ENCODE measurements around the gene JAK3. TPM values are rescaled to one million over a fixed set of nuclear protein-coding genes. Genes with fewer than 3 reads are reported as not detected.

The JAK3 gene
- total and polyA plus RNA-seq, 4 donors, result 0.87 to 7.1 (median 3.0) TPM

DNA sequence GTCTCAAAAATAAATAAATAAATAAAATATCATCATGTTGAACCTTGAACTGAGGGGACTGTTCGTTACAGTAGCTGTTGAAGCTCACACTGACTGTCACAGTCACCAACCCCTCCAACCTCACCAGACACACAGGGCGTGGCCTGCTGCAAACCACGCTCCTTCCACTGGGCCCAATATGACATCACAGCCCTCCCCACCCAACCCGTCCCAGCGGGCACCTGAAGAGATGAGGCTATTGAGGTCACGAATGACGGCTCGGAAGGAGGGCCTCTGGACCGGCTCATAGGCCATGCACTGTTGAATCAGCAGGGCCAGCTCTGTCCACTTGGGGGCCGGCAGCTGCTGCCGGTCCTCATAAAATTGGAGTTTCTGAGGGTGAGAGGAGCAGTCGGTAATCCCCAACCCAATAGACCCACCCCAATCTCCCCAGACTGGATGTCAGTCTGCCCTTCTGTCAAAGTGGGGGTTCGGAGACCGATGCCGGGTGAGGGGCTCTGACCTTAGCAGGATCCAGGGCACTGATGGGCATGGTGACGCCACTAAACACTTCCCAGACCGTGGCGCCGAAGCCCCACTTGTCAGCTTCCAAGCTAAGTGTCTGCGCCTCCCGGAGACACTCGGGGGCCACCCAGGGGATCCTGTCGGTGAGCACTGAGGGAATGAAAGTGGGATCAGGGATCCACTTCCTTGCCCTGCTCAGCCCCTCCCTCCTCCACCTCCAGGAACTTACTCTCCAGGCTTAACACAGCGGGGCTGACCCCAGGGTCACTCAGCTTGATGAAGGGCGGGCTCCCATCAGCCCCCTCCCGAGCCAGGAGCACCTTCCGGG is 13.2 kb downstream of the JAK3 start:
- Histone ChIP-seq H3K27me3 (ENCODE audit: control insufficient read depth in 4 of 4, insufficient read depth in 4 of 4, low read length in 3 of 4) (peaks cover 0 to 4% (median 0%) of the 10 kb centered on the region in 4 donors), H3K9me3 (ENCODE audit: control insufficient read depth in 4 of 4, low read length in 3 of 4) (no peaks in the 10 kb centered on the region), H3K4me1 (ENCODE audit: control insufficient read depth in 4 of 4, insufficient read depth in 4 of 4, low read length in 3 of 4) (peaks cover 0 to 3% (median 0%) of the 10 kb centered on the region in 4 donors), H3K27ac (ENCODE audit: low read depth in 1 of 2, low read length in 2 of 2) (no peak overlapping the region), H3K9ac (ENCODE audit: low read depth in 1 of 2, low read length in 2 of 2) (no peak overlapping the region), H3K36me3 (ENCODE audit: control insufficient read depth in 4 of 4, insufficient read depth in 3 of 4, low read depth in 1 of 4, low read length in 3 of 4) (no peaks in the 10 kb centered on the region), H3K4me3 (ENCODE audit: low read depth in 1 of 3, low read length in 3 of 3) (no peak overlapping the region)
- DNase-seq (ENCODE audit: low spot score), result no peak
- TF ChIP-seq, protein P1, sequence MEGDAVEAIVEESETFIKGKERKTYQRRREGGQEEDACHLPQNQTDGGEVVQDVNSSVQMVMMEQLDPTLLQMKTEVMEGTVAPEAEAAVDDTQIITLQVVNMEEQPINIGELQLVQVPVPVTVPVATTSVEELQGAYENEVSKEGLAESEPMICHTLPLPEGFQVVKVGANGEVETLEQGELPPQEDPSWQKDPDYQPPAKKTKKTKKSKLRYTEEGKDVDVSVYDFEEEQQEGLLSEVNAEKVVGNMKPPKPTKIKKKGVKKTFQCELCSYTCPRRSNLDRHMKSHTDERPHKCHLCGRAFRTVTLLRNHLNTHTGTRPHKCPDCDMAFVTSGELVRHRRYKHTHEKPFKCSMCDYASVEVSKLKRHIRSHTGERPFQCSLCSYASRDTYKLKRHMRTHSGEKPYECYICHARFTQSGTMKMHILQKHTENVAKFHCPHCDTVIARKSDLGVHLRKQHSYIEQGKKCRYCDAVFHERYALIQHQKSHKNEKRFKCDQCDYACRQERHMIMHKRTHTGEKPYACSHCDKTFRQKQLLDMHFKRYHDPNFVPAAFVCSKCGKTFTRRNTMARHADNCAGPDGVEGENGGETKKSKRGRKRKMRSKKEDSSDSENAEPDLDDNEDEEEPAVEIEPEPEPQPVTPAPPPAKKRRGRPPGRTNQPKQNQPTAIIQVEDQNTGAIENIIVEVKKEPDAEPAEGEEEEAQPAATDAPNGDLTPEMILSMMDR (IDR thresholded peaks at IDR 0.05; ENCODE audit: low read depth, low read length, missing input control), result no peak
- TF ChIP-seq TAF1 (conservative IDR thresholded peaks at IDR 0.05) (no peak), HNF4A (conservative IDR thresholded peaks at IDR 0.05) (no peak), HNF4G (IDR thresholded peaks at IDR 0.05) (no peak), EGR1 (IDR thresholded peaks at IDR 0.05; ENCODE audit: low read depth in 2 of 2) (no peak), RXRA (IDR thresholded peaks at IDR 0.05) (no peak), YY1 (IDR thresholded peaks at IDR 0.05) (no peak), SP1 (IDR thresholded peaks at IDR 0.05) (no peak), GABPA (IDR thresholded peaks at IDR 0.05 in 1 of 2, conservative IDR thresholded peaks at IDR 0.05 in 1 of 2) (no peak), FOXA1 (IDR thresholded peaks at IDR 0.05) (no peak), FOXA2 (IDR thresholded peaks at IDR 0.05) (no peak), NR2F2 (IDR thresholded peaks at IDR 0.05) (no peak), RAD21 (IDR thresholded peaks at IDR 0.05) (no peak), JUND (IDR thresholded peaks at IDR 0.05) (no peak)
- TF ChIP-seq, protein P2, sequence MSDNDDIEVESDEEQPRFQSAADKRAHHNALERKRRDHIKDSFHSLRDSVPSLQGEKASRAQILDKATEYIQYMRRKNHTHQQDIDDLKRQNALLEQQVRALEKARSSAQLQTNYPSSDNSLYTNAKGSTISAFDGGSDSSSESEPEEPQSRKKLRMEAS (IDR thresholded peaks at IDR 0.05), result no peak
- TF ChIP-seq, protein P3, sequence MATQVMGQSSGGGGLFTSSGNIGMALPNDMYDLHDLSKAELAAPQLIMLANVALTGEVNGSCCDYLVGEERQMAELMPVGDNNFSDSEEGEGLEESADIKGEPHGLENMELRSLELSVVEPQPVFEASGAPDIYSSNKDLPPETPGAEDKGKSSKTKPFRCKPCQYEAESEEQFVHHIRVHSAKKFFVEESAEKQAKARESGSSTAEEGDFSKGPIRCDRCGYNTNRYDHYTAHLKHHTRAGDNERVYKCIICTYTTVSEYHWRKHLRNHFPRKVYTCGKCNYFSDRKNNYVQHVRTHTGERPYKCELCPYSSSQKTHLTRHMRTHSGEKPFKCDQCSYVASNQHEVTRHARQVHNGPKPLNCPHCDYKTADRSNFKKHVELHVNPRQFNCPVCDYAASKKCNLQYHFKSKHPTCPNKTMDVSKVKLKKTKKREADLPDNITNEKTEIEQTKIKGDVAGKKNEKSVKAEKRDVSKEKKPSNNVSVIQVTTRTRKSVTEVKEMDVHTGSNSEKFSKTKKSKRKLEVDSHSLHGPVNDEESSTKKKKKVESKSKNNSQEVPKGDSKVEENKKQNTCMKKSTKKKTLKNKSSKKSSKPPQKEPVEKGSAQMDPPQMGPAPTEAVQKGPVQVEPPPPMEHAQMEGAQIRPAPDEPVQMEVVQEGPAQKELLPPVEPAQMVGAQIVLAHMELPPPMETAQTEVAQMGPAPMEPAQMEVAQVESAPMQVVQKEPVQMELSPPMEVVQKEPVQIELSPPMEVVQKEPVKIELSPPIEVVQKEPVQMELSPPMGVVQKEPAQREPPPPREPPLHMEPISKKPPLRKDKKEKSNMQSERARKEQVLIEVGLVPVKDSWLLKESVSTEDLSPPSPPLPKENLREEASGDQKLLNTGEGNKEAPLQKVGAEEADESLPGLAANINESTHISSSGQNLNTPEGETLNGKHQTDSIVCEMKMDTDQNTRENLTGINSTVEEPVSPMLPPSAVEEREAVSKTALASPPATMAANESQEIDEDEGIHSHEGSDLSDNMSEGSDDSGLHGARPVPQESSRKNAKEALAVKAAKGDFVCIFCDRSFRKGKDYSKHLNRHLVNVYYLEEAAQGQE (IDR thresholded peaks at IDR 0.05), result no peak
- TF ChIP-seq, protein P4, sequence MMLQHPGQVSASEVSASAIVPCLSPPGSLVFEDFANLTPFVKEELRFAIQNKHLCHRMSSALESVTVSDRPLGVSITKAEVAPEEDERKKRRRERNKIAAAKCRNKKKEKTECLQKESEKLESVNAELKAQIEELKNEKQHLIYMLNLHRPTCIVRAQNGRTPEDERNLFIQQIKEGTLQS (IDR thresholded peaks at IDR 0.05), result no peak
- TF ChIP-seq, protein P5, sequence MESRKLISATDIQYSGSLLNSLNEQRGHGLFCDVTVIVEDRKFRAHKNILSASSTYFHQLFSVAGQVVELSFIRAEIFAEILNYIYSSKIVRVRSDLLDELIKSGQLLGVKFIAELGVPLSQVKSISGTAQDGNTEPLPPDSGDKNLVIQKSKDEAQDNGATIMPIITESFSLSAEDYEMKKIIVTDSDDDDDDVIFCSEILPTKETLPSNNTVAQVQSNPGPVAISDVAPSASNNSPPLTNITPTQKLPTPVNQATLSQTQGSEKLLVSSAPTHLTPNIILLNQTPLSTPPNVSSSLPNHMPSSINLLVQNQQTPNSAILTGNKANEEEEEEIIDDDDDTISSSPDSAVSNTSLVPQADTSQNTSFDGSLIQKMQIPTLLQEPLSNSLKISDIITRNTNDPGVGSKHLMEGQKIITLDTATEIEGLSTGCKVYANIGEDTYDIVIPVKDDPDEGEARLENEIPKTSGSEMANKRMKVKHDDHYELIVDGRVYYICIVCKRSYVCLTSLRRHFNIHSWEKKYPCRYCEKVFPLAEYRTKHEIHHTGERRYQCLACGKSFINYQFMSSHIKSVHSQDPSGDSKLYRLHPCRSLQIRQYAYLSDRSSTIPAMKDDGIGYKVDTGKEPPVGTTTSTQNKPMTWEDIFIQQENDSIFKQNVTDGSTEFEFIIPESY (IDR thresholded peaks at IDR 0.05), result no peak
- WGBS, result 74% methylated on average over 27 of the region's 27 CpGs
